IPS-18a (cell line): ENCODE measurements around the gene FBXO36.
"Not testable (repeated sequence)": the region's sequence is repeated elsewhere in the genome, so short reads cannot be mapped to it uniquely, and the experiment has no call there.

ENCODE experiments used
- H3K27ac ChIP-seq: one replicate; pipeline ENCODE4 v1.5.1; 2013; ENCODE audit warnings: low read length
- H3K27me3 ChIP-seq: one replicate; pipeline ENCODE4 v1.6.1; 2013; ENCODE audit warnings: mild to moderate bottlenecking, low read length; ENCODE audit not compliant: control insufficient read depth, insufficient read depth
- H3K36me3 ChIP-seq: one replicate; pipeline ENCODE4 v1.6.1; 2013; ENCODE audit warnings: low read depth, low read length; ENCODE audit not compliant: control insufficient read depth
- H3K4me1 ChIP-seq: one replicate; pipeline ENCODE4 v1.6.1; 2013; ENCODE audit warnings: low read depth, low read length; ENCODE audit not compliant: control insufficient read depth
- H3K4me3 ChIP-seq: one replicate; pipeline ENCODE4 v1.5.1; 2013; ENCODE audit warnings: low read length
- H3K9ac ChIP-seq: one replicate; pipeline ENCODE4 v1.6.1; 2013; ENCODE audit warnings: mild to moderate bottlenecking, low read length, moderate library complexity
- H3K9me3 ChIP-seq: one replicate; pipeline ENCODE4 v1.6.1; 2013; ENCODE audit warnings: low read depth, low read length; ENCODE audit not compliant: control insufficient read depth

Gene FBXO36

GRCh38 chr2:229889023-229889422 lies 33.3 kb upstream of the FBXO36 start:
- H3K36me3 ChIP-seq, result no peaks in the 10 kb centered on the region
- no peak overlapping the region for H3K4me3 ChIP-seq
- H3K9ac ChIP-seq, result no peak overlapping the region

GRCh38 chr2:229896857-229897256 lies 25.4 kb upstream of the FBXO36 start:
- Histone ChIP-seq H3K36me3 (no peaks in the 10 kb centered on the region), H3K4me3 (no peak overlapping the region), H3K9me3 (no peaks in the 10 kb centered on the region), H3K27me3 (no peaks in the 10 kb centered on the region), H3K9ac (no peak overlapping the region), H3K27ac (no peak overlapping the region), H3K4me1 (no peaks in the 10 kb centered on the region)

More at GRCh38 chr2:229889023-229889422, 33.3 kb upstream of the FBXO36 start:
- H3K9me3 ChIP-seq, result no peaks in the 10 kb centered on the region
- H3K4me1 ChIP-seq, result no peaks in the 10 kb centered on the region
- no peaks in the 10 kb centered on the region for H3K27me3 ChIP-seq
- no peak overlapping the region for H3K27ac ChIP-seq

- Histone ChIP-seq H3K27ac (no peak overlapping the region), H3K9ac (no peak overlapping the region), H3K4me3 (no peak overlapping the region), H3K27me3 (no peaks in the 10 kb centered on the region), H3K36me3 (no peaks in the 10 kb centered on the region), H3K4me1 (no peaks in the 10 kb centered on the region), H3K9me3 (no peaks in the 10 kb centered on the region)
These were observed 22.7 kb upstream of the FBXO36 start for GRCh38 chr2:229899604-229900003.

GRCh38 chr2:229900012-229900411 lies 22.3 kb upstream of the FBXO36 start:
- H3K4me3 ChIP-seq, result no peak overlapping the region
- no peaks in the 10 kb centered on the region for H3K27me3 ChIP-seq
- no peaks in the 10 kb centered on the region for H3K9me3 ChIP-seq
- H3K4me1 ChIP-seq, result no peaks in the 10 kb centered on the region
- no peaks in the 10 kb centered on the region for H3K36me3 ChIP-seq
- no peak overlapping the region for H3K9ac ChIP-seq
- H3K27ac ChIP-seq, result no peak overlapping the region

- H3K9ac ChIP-seq, H3K36me3 ChIP-seq, H3K9me3 ChIP-seq, H3K27me3 ChIP-seq, H3K27ac ChIP-seq, H3K4me3 ChIP-seq, H3K4me1 ChIP-seq: not testable (repeated sequence)
These were observed 21.8 kb upstream of the FBXO36 start for GRCh38 chr2:229900514-229900913.

- Histone ChIP-seq H3K4me1 (no peaks in the 10 kb centered on the region), H3K4me3 (no peak overlapping the region), H3K36me3 (no peaks in the 10 kb centered on the region), H3K27ac (no peak overlapping the region), H3K9ac (no peak overlapping the region), H3K9me3 (no peaks in the 10 kb centered on the region), H3K27me3 (no peaks in the 10 kb centered on the region)
These were observed 20.5 kb upstream of the FBXO36 start for GRCh38 chr2:229901819-229902218.

- H3K27me3 ChIP-seq, result no peaks in the 10 kb centered on the region
- no peak overlapping the region for H3K9ac ChIP-seq
- H3K9me3 ChIP-seq, result no peaks in the 10 kb centered on the region
- H3K4me1 ChIP-seq, result no peaks in the 10 kb centered on the region
- no peak overlapping the region for H3K4me3 ChIP-seq
- no peak overlapping the region for H3K27ac ChIP-seq
- peaks cover 3% of the 10 kb centered on the region for H3K36me3 ChIP-seq
These were observed 19.3 kb upstream of the FBXO36 start for GRCh38 chr2:229903037-229903436.

- H3K9me3 ChIP-seq, result no peaks in the 10 kb centered on the region
- no peak overlapping the region for H3K27ac ChIP-seq
- H3K4me1 ChIP-seq, result peaks cover 4% of the 10 kb centered on the region
- H3K9ac ChIP-seq, result no peak overlapping the region
- H3K36me3 ChIP-seq, result peaks cover 3% of the 10 kb centered on the region
- H3K4me3 ChIP-seq, result no peak overlapping the region
- no peaks in the 10 kb centered on the region for H3K27me3 ChIP-seq
These were observed 16.7 kb upstream of the FBXO36 start for GRCh38 chr2:229905601-229906000.

- H3K36me3 ChIP-seq, result peaks cover 3% of the 10 kb centered on the region
- no peak overlapping the region for H3K27ac ChIP-seq
- H3K9ac ChIP-seq, result no peak overlapping the region
- H3K4me3 ChIP-seq, result no peak overlapping the region
- no peaks in the 10 kb centered on the region for H3K9me3 ChIP-seq
- H3K4me1 ChIP-seq, result peaks cover 15% of the 10 kb centered on the region
- H3K27me3 ChIP-seq, result no peaks in the 10 kb centered on the region
These were observed 13.2 kb upstream of the FBXO36 start for GRCh38 chr2:229909090-229909489.

GRCh38 chr2:229910147-229910831 lies 12.0 kb upstream of the FBXO36 start:
- Histone ChIP-seq H3K4me1 (peaks cover 15% of the 10 kb centered on the region), H3K9ac (no peak overlapping the region), H3K36me3 (peaks cover 3% of the 10 kb centered on the region), H3K9me3 (no peaks in the 10 kb centered on the region), H3K27ac (no peak overlapping the region), H3K27me3 (no peaks in the 10 kb centered on the region), H3K4me3 (no peak overlapping the region)

- Histone ChIP-seq H3K4me3 (no peak overlapping the region), H3K36me3 (peaks cover 3% of the 10 kb centered on the region), H3K4me1 (peaks cover 15% of the 10 kb centered on the region), H3K9ac (no peak overlapping the region), H3K9me3 (no peaks in the 10 kb centered on the region), H3K27me3 (no peaks in the 10 kb centered on the region), H3K27ac (no peak overlapping the region)
These were observed 11.4 kb upstream of the FBXO36 start for GRCh38 chr2:229910832-229911412.

- H3K4me1 ChIP-seq, result peaks cover 15% of the 10 kb centered on the region
- no peak overlapping the region for H3K27ac ChIP-seq
These were observed 8.1 kb upstream of the FBXO36 start for GRCh38 chr2:229914171-229914570.

More at GRCh38 chr2:229914171-229914570, 8.1 kb upstream of the FBXO36 start:
- no peaks in the 10 kb centered on the region for H3K27me3 ChIP-seq
- H3K36me3 ChIP-seq, result peaks cover 5% of the 10 kb centered on the region
- H3K9ac ChIP-seq, result no peak overlapping the region
- H3K4me3 ChIP-seq, result no peak overlapping the region
- no peaks in the 10 kb centered on the region for H3K9me3 ChIP-seq
